Spinal cord (tissue), 10 donors: ENCODE measurements around the gene CCDC107. TPM values are rescaled to one million over a fixed set of nuclear protein-coding genes. Genes with fewer than 3 reads are reported as not detected.

Experiments used
- DNase-seq, 6 donors: peaks; one replicate each; pipeline versions ENCODE4 v3.0.0 to v3.0.0-alpha.2; 2013 to 2015; ENCODE audit warnings: low spot score in 6 of 6, low read depth in 4 of 6
- H3K27ac ChIP-seq: one replicate; pipeline ENCODE4 v1.5.1; 2013; ENCODE audit warnings: low read depth, low read length, control low read depth
- H3K27me3 ChIP-seq: one replicate; pipeline ENCODE4 v1.6.1; 2013; ENCODE audit warnings: low read length; ENCODE audit not compliant: control insufficient read depth, insufficient read depth
- H3K36me3 ChIP-seq: one replicate; pipeline ENCODE4 v1.6.1; 2013; ENCODE audit warnings: low read length; ENCODE audit not compliant: control insufficient read depth, insufficient read depth
- H3K4me1 ChIP-seq: one replicate; pipeline ENCODE4 v1.6.1; 2013; ENCODE audit warnings: low read length; ENCODE audit not compliant: control insufficient read depth, insufficient read depth
- H3K4me3 ChIP-seq: one replicate; pipeline ENCODE4 v1.5.1; 2013; ENCODE audit warnings: low read depth, low read length, control low read depth
- H3K9me3 ChIP-seq: one replicate; pipeline ENCODE4 v1.6.1; 2013; ENCODE audit warnings: low read length; ENCODE audit not compliant: control insufficient read depth, insufficient read depth
- WGBS: methylation state at CpG from one replicate; pipeline ENCODE4 v1.1.5; 2013; ENCODE audit warnings: missing lambda C conversion rate; ENCODE audit not compliant: insufficient coverage; 5-methylcytosine and 5-hydroxymethylcytosine counted together
- polyA plus RNA-seq, 2 donors: library from polyadenylated mRNA; unstranded; fragments of 120-200 nt; gene quantifications; one replicate each; pipeline ENCODE4 v1.2.1, GENCODE V29; 2013; ENCODE audit not compliant: insufficient read length in 2 of 2
- small RNA-seq: library from RNA; depleted of rRNA; stranded (forward); fragments of <200 nt; gene quantifications from one replicate; pipeline ENCODE3, GENCODE V24; 2014; ENCODE audit warnings: low replicate concordance
- total RNA-seq, 2 donors: library from RNA; depleted of rRNA in 1 of 2; stranded (reverse); fragments of 120-200 nt in 1 of 2; fragments of >200 nt in 1 of 2; gene quantifications; one replicate each; pipeline versions ENCODE4 v1.2.3 to v1.2.4, GENCODE V29; 2013 to 2014
- donor health status: healthy.

The CCDC107 gene
- total and polyA plus RNA-seq, 4 donors = 8.3 to 38.2 (median 30.6) TPM

- Histone ChIP-seq H3K4me1 (no peaks in the 10 kb centered on the region), H3K36me3 (peaks cover 90% of the 10 kb centered on the region), H3K4me3 (no peak overlapping the region), H3K27ac (no peak overlapping the region), H3K9me3 (no peaks in the 10 kb centered on the region), H3K27me3 (no peaks in the 10 kb centered on the region)
- WGBS = 92% methylated on average over 7 of the region's 8 CpGs
- no peak for DNase-seq
Measured at GRCh38 chr9:35705372-35705771, 47.3 kb downstream of the CCDC107 start.

DNA sequence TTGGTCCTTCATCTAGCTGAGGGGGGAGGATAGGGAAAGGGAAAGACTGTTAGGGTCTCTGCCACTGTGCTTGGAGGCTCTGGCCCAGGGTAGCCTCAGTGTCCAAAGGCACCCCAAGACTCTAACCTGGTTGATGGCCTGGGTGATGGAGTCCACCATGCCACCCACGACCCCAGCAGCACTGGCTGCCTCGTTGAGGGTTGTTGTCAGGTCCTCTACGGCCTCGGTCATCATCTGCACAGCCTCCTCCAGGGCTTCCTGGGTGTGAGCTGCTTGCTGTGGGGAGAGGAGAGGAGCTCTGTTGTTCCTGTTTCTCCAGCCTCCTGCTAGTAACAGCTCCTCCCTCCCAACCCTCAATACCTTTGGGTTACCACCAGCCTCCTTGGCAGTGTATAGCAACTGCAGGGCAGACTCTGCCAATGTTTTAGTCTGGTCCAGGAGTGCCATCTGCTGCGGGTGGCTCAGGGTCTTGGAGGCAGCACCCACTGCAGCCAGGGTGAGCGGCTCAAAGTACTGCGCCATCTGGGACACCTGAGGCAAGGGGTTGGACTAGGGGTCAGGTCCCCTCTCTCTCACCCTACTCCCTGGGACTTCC is 47.8 kb downstream of the CCDC107 start:
- Histone ChIP-seq H3K4me1 (no peaks in the 10 kb centered on the region), H3K9me3 (no peaks in the 10 kb centered on the region), H3K4me3 (no peak overlapping the region), H3K27ac (no peak overlapping the region), H3K27me3 (no peaks in the 10 kb centered on the region), H3K36me3 (peaks cover 93% of the 10 kb centered on the region)
- 100% methylated on average over 6 of the region's 7 CpGs for WGBS
- DNase-seq = no peak

DNA sequence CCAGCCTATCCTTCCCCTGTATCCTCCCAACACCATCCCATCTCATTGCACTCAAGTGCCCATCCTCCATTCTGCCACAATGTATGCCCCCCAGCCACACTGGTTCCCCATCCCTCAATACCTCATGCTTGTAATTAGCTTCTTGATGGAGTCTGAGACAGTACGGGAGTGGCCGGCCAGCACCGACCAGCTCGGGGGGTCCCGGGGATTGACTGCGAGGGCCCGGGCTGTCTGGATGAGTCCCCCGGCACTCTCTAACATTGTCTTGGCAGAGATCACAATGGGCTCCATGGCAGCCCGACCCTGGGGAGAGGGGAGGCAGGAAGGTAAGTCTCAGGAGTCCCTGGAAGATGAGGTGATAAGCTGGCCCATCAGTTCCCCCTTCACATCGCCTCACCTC is 48.9 kb downstream of the CCDC107 start:
- Histone ChIP-seq H3K27ac (no peak overlapping the region), H3K27me3 (no peaks in the 10 kb centered on the region), H3K4me3 (no peak overlapping the region), H3K9me3 (no peaks in the 10 kb centered on the region), H3K4me1 (no peaks in the 10 kb centered on the region), H3K36me3 (peaks cover 96% of the 10 kb centered on the region)
- WGBS = 96% methylated on average over 6 of the region's 10 CpGs
- DNase-seq = no peak

GRCh38 chr9:35708146-35708545 is 50.1 kb downstream of the CCDC107 start:
- DNase-seq = no peak
- no peaks in the 10 kb centered on the region for H3K9me3 ChIP-seq
- H3K4me3 ChIP-seq = no peak overlapping the region
- H3K27ac ChIP-seq = no peak overlapping the region
- no peaks in the 10 kb centered on the region for H3K27me3 ChIP-seq
- WGBS = 97% methylated on average over 4 of the region's 4 CpGs
- H3K4me1 ChIP-seq = no peaks in the 10 kb centered on the region
- peaks cover 96% of the 10 kb centered on the region for H3K36me3 ChIP-seq

DNA sequence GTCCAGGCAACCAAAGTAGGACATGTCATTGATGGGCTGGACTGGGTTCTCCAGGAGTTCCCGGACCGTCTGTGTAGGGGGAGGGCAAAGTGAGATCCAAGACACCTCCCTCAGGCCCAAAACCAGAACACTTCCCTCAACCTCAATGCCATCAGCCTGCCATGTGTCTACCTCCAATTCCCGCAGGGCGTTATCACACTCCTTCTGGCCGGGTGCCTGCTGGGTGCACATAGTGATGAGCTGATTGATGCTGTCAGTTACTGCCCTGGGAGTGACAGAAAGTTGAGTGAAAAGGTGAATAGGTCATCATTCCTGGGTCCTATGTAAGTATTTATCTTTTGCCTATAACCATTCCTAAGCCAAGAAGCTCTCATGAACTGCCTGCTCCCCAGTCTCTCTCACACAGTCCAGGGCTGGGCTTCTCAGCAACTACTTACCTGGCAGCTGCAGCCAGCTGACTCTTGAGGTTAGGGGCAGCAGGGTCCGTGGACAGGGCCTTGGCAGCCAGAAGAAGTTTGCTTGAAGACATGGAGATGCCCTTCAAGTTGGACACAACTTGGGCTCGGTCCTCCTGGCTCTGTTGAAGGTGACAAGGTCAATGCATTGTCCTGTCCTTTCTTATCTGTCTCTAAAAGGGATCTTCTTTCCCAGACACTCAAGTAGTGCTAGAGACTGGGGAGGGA is 52.9 kb downstream of the CCDC107 start:
- no peaks in the 10 kb centered on the region for H3K4me1 ChIP-seq
- H3K36me3 ChIP-seq = peaks cover 93% of the 10 kb centered on the region
- no peak for DNase-seq
- H3K4me3 ChIP-seq = no peak overlapping the region
- no peak overlapping the region for H3K27ac ChIP-seq
- no peaks in the 10 kb centered on the region for H3K9me3 ChIP-seq
- H3K27me3 ChIP-seq = no peaks in the 10 kb centered on the region
- WGBS = 100% methylated on average over 1 of the region's 7 CpGs

Small RNA genes within 50 kb of the gene (small RNA-seq; reads per million reads assigned to genes)
- gene RMRP (not detected), gene RN7SL22P (not detected)

Other genes with a start within 250 kb of the CCDC107 start
- gene RUSC2, start 168.2 kb upstream of the CCDC107 start, total RNA-seq = 10 to 100 TPM; 29.2 to 32.6 TPM
- 10 to 100 TPM; 77.9 to 87.8 TPM for gene RUSC2, start 168.2 kb upstream of the CCDC107 start, polyA plus RNA-seq
- gene TESK1, start 53.0 kb upstream of the CCDC107 start, total RNA-seq = 10 to 100 TPM in 1 of 2 donors, 1 to 10 TPM in 1; 9.0 to 21.8 TPM
- gene TESK1, start 53.0 kb upstream of the CCDC107 start, polyA plus RNA-seq = 10 to 100 TPM; 66.2 to 80.8 TPM
- 1 to 10 TPM; 1.3 to 1.7 TPM for gene CD72, start 39.9 kb upstream of the CCDC107 start, total RNA-seq
- gene CD72, start 39.9 kb upstream of the CCDC107 start, polyA plus RNA-seq = 1 to 10 TPM in 1 of 2 donors, under 1 TPM in 1; 0.40 to 1.6 TPM
- gene SIT1, start 7.4 kb upstream of the CCDC107 start, total RNA-seq = not detected
- gene SIT1, start 7.4 kb upstream of the CCDC107 start, polyA plus RNA-seq = under 1 TPM in 1 of 2 donors, not detected in 1; 0.36 TPM
- gene RMRP, start 273 bp upstream of the CCDC107 start, total RNA-seq = over 10,000 TPM; 17,832 to 50,424 TPM
- gene RMRP, start 273 bp upstream of the CCDC107 start, polyA plus RNA-seq = 1 to 10 TPM in 1 of 2 donors, not detected in 1; 1.8 TPM
- 1 to 10 TPM in 1 of 2 donors, under 1 TPM in 1; 0.79 to 1.5 TPM for gene ARHGEF39, start 6.9 kb downstream of the CCDC107 start, total RNA-seq
- gene ARHGEF39, start 6.9 kb downstream of the CCDC107 start, polyA plus RNA-seq = 1 to 10 TPM; 3.2 to 4.5 TPM
- gene CA9, start 15.6 kb downstream of the CCDC107 start, total RNA-seq = 1 to 10 TPM in 1 of 2 donors, not detected in 1; 3.1 TPM
- under 1 TPM; 0.38 to 0.96 TPM for gene CA9, start 15.6 kb downstream of the CCDC107 start, polyA plus RNA-seq
- gene TPM2, start 31.6 kb downstream of the CCDC107 start, total RNA-seq = 100 to 1,000 TPM in 1 of 2 donors, 10 to 100 TPM in 1; 29.6 to 191 TPM
- 100 to 1,000 TPM in 1 of 2 donors, 10 to 100 TPM in 1; 76.6 to 117 TPM for gene TPM2, start 31.6 kb downstream of the CCDC107 start, polyA plus RNA-seq
- gene TLN1, start 73.9 kb downstream of the CCDC107 start, total RNA-seq = 100 to 1,000 TPM in 1 of 2 donors, 10 to 100 TPM in 1; 73.7 to 135 TPM
- 10 to 100 TPM; 75.5 to 90.5 TPM for gene TLN1, start 73.9 kb downstream of the CCDC107 start, polyA plus RNA-seq
- gene CREB3, start 74.4 kb downstream of the CCDC107 start, total RNA-seq = 10 to 100 TPM; 29.6 to 48.2 TPM
- gene CREB3, start 74.4 kb downstream of the CCDC107 start, polyA plus RNA-seq = 10 to 100 TPM; 50.7 to 53.6 TPM
- gene GBA2, start 90.9 kb downstream of the CCDC107 start, total RNA-seq = 10 to 100 TPM; 46.9 to 74.4 TPM
- gene GBA2, start 90.9 kb downstream of the CCDC107 start, polyA plus RNA-seq = 100 to 1,000 TPM; 109 to 131 TPM
- gene RGP1, start 91.0 kb downstream of the CCDC107 start, total RNA-seq = 10 to 100 TPM; 12.7 to 21.2 TPM
- gene RGP1, start 91.0 kb downstream of the CCDC107 start, polyA plus RNA-seq = 10 to 100 TPM; 21.9 to 23.5 TPM
- gene MSMP, start 96.0 kb downstream of the CCDC107 start, total RNA-seq = under 1 TPM in 1 of 2 donors, not detected in 1; 0.77 TPM
- gene MSMP, start 96.0 kb downstream of the CCDC107 start, polyA plus RNA-seq = 1 to 10 TPM in 1 of 2 donors, not detected in 1; 1.6 TPM
- gene NPR2, start 133.3 kb downstream of the CCDC107 start, total RNA-seq = 10 to 100 TPM; 15.0 to 24.9 TPM
- gene NPR2, start 133.3 kb downstream of the CCDC107 start, polyA plus RNA-seq = 10 to 100 TPM; 36.9 to 39.5 TPM
- gene SPAG8, start 154.0 kb downstream of the CCDC107 start, total RNA-seq = 10 to 100 TPM in 1 of 2 donors, 1 to 10 TPM in 1; 4.2 to 54.4 TPM
- gene SPAG8, start 154.0 kb downstream of the CCDC107 start, polyA plus RNA-seq = 10 to 100 TPM; 12.7 to 16.5 TPM
- gene HINT2, start 156.8 kb downstream of the CCDC107 start, total RNA-seq = 10 to 100 TPM; 16.3 to 57.5 TPM
- gene HINT2, start 156.8 kb downstream of the CCDC107 start, polyA plus RNA-seq = 10 to 100 TPM; 39.4 to 43.4 TPM
- under 1 TPM in 1 of 2 donors, not detected in 1; 0.06 TPM for gene FAM221B, start 170.4 kb downstream of the CCDC107 start, total RNA-seq
- under 1 TPM; 0.41 to 0.73 TPM for gene FAM221B, start 170.4 kb downstream of the CCDC107 start, polyA plus RNA-seq
- gene TMEM8B, start 170.9 kb downstream of the CCDC107 start, total RNA-seq = 1 to 10 TPM; 7.3 to 10.0 TPM
- 10 to 100 TPM; 58.1 to 58.8 TPM for gene TMEM8B, start 170.9 kb downstream of the CCDC107 start, polyA plus RNA-seq
- gene OR13J1, start 212.1 kb downstream of the CCDC107 start, total RNA-seq = under 1 TPM in 1 of 2 donors, not detected in 1; 0.10 TPM
- gene OR13J1, start 212.1 kb downstream of the CCDC107 start, polyA plus RNA-seq = under 1 TPM in 1 of 2 donors, not detected in 1; 0.35 TPM
- gene HRCT1, start 247.9 kb downstream of the CCDC107 start, total RNA-seq = 1 to 10 TPM in 1 of 2 donors, not detected in 1; 1.6 TPM
- gene HRCT1, start 247.9 kb downstream of the CCDC107 start, polyA plus RNA-seq = 1 to 10 TPM in 1 of 2 donors, under 1 TPM in 1; 0.81 to 1.2 TPM